Measurements from ENCODE around the gene P2RY10. TPM values are rescaled to one million over a fixed set of nuclear protein-coding genes. Genes with fewer than 3 reads are reported as not detected.

The P2RY10 gene, protein sequence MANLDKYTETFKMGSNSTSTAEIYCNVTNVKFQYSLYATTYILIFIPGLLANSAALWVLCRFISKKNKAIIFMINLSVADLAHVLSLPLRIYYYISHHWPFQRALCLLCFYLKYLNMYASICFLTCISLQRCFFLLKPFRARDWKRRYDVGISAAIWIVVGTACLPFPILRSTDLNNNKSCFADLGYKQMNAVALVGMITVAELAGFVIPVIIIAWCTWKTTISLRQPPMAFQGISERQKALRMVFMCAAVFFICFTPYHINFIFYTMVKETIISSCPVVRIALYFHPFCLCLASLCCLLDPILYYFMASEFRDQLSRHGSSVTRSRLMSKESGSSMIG
- total RNA-seq = not detected in 2 replicates
- polyA plus RNA-seq = 0.17 TPM in 1 of 2 replicates, not detected in the other

GRCh38 chrX:78945186-78945912, at the start of gene P2RY10:
TSS of gene P2RY10 (plus strand) at chrX:78945391. CDS start at chrX:78960521, 15,130 bp downstream.
- no peak for TF ChIP-seq CTCF (IDR thresholded peaks at IDR 0.05; ENCODE audit: low read depth, low read length)
- H3K4me3 ChIP-seq = no peak within 1 kb of the TSS
- no peak within 1 kb of the TSS for H3K27ac ChIP-seq
- H3K9me3 ChIP-seq (ENCODE audit: low read depth) = no peaks in the 10 kb centered on the region
- no peaks in the 10 kb centered on the region for H3K4me1 ChIP-seq (ENCODE audit: low read depth)
- no peaks in the 10 kb centered on the region for H3K36me3 ChIP-seq
- no peaks in the 10 kb centered on the region for H3K27me3 ChIP-seq
- no peak for DNase-seq (ENCODE audit: low read depth in 1 of 2, low spot score in 1 of 2)

GRCh38 chrX:78922754-78923153, 22.4 kb upstream of the P2RY10 start:
- Histone ChIP-seq H3K4me3 (no peak overlapping the region), H3K9me3 (ENCODE audit: low read depth) (no peaks in the 10 kb centered on the region), H3K36me3 (no peaks in the 10 kb centered on the region), H3K27me3 (no peaks in the 10 kb centered on the region), H3K27ac (no peak overlapping the region), H3K4me1 (ENCODE audit: low read depth) (no peaks in the 10 kb centered on the region)
- no peak for TF ChIP-seq CTCF (IDR thresholded peaks at IDR 0.05; ENCODE audit: low read depth, low read length)
- DNase-seq (ENCODE audit: low read depth in 1 of 2, low spot score in 1 of 2) = no peak

DNA sequence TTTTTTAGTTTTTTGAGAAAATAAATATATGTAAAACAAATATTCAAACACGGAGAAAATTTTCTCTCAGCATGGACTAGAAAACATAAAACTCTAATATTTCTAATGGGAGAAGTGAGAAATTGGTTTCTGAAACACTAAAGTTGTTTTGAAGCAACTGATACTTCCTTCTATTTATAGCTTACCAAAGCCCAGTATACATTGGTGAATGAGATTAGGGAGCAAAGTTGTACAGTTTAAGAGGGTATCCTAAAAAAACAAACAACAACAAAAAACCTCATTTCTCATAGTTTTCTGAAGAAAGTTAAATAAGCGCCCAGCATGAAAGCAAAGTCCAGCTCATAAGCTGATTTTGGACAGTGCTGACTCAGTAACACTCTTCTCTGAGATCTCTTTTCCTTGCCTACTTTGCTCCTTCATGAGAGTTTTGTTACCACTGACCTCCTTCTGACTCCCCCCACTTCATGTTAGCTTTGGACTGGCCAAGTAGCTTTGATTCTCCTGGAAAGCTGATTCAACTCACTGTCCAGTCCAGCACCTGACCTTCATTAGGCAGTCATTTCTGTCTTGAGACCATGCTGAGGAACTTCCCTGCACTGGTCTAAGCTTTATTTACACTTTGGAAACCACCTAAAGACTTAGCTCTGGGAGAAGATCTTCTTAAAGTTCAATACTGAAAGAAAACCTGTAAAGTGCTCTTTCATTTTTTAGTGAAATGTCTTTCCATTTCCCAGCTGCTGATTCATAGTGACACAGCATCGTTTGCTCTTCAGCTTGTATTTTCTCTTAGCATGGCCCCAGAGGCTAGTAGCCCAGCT, 21.8 kb upstream of the P2RY10 start:
- H3K4me3 ChIP-seq = no peak overlapping the region
- no peaks in the 10 kb centered on the region for H3K4me1 ChIP-seq (ENCODE audit: low read depth)
- no peak for DNase-seq (ENCODE audit: low read depth in 1 of 2, low spot score in 1 of 2)
- H3K27ac ChIP-seq = no peak overlapping the region
- H3K36me3 ChIP-seq = no peaks in the 10 kb centered on the region
- H3K27me3 ChIP-seq = no peaks in the 10 kb centered on the region
- no peak for TF ChIP-seq CTCF (IDR thresholded peaks at IDR 0.05; ENCODE audit: low read depth, low read length)
- H3K9me3 ChIP-seq (ENCODE audit: low read depth) = no peaks in the 10 kb centered on the region

DNA sequence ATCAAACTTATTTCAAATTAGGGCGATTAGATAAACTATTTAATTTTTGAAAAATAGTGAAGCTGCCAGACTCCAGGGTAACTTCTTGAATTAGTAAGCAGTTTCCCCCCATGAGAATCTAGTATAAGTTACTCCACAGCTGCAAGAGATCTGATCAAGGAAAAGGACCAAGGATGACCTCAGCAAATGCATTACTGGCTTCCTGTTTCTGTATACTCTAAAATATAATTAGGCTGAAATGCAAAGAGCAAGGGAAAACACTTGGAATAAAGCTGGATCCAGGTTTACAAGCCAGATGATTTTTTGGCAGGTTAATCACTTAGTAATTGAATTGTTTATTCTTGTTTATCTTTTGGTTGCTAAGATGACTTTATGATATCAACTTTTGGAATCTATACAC, 13.4 kb upstream of the P2RY10 start:
- H3K27me3 ChIP-seq = no peaks in the 10 kb centered on the region
- H3K36me3 ChIP-seq = no peaks in the 10 kb centered on the region
- H3K4me3 ChIP-seq = no peak overlapping the region
- TF ChIP-seq CTCF (IDR thresholded peaks at IDR 0.05; ENCODE audit: low read depth, low read length) = no peak
- no peaks in the 10 kb centered on the region for H3K4me1 ChIP-seq (ENCODE audit: low read depth)
- DNase-seq (ENCODE audit: low read depth in 1 of 2, low spot score in 1 of 2) = no peak
- H3K27ac ChIP-seq = no peak overlapping the region
- H3K9me3 ChIP-seq (ENCODE audit: low read depth) = no peaks in the 10 kb centered on the region

GRCh38 chrX:78934866-78935265, 10.3 kb upstream of the P2RY10 start:
- TF ChIP-seq CTCF (IDR thresholded peaks at IDR 0.05; ENCODE audit: low read depth, low read length) = no peak
- Histone ChIP-seq H3K36me3 (no peaks in the 10 kb centered on the region), H3K4me3 (no peak overlapping the region), H3K9me3 (ENCODE audit: low read depth) (no peaks in the 10 kb centered on the region), H3K27me3 (no peaks in the 10 kb centered on the region), H3K27ac (no peak overlapping the region), H3K4me1 (ENCODE audit: low read depth) (no peaks in the 10 kb centered on the region)
- no peak for DNase-seq (ENCODE audit: low read depth in 1 of 2, low spot score in 1 of 2)

All from cardiac muscle cell (in vitro differentiated cells and primary cell).